HFFc6 (cell line): ENCODE data around the gene DUOXA2. TPM values are rescaled to one million over a fixed set of nuclear protein-coding genes. Genes with fewer than 3 reads are reported as not detected.
A peak's percentile ranks its signal among the peaks of the same experiment; 100 is the strongest.

Experiments used
- DNase-seq: peaks from one replicate; pipeline ENCODE4 v3.0.0-alpha.2; 2018
- H3K27ac Mint-ChIP-seq: 2 replicates; pipeline ENCODE4 v1.8.0; 2020; ENCODE audit warnings: mild to moderate bottlenecking, mixed read lengths
- H3K27me3 Mint-ChIP-seq: 2 replicates; pipeline ENCODE4 v1.8.0; 2021; ENCODE audit warnings: mild to moderate bottlenecking, moderate library complexity, mixed read lengths; ENCODE audit not compliant: insufficient read depth
- H3K36me3 Mint-ChIP-seq: 2 replicates; pipeline ENCODE4 v1.8.0; 2021; ENCODE audit warnings: low read depth, mixed read lengths
- H3K4me1 Mint-ChIP-seq: 2 replicates; pipeline ENCODE4 v1.8.0; 2020; ENCODE audit warnings: low read depth, mixed read lengths
- H3K4me3 Mint-ChIP-seq: 2 replicates; pipeline ENCODE4 v1.8.0; 2020; ENCODE audit warnings: mild to moderate bottlenecking, moderate library complexity, mixed read lengths
- H3K9me3 Mint-ChIP-seq: 2 replicates; pipeline ENCODE4 v1.8.0; 2020; ENCODE audit warnings: mild to moderate bottlenecking, mixed read lengths
- total RNA-seq, 6 experiments: library from RNA; stranded (reverse); fragmentation: NEBNext Ultra II Directional; extraction: Animal tissue kit (Norgen Biotek cat#: 25700); gene quantifications; 2 replicates in 1 of 6; 3 replicates in 5 of 6; pipeline ENCODE4 v1.2.3, GENCODE V29; 2021
- TF ChIP-seq, protein P1 (sequence below): fragments of 200-600 bp; sonication (generic); IDR thresholded peaks from 2 replicates; pipeline ENCODE4 v1.5.0; 2021; ENCODE audit warnings: antibody characterized with exemption, mild to moderate bottlenecking

DUOXA2 gene
- total RNA-seq, 6 experiments from 2014 or later = not detected

DNA sequence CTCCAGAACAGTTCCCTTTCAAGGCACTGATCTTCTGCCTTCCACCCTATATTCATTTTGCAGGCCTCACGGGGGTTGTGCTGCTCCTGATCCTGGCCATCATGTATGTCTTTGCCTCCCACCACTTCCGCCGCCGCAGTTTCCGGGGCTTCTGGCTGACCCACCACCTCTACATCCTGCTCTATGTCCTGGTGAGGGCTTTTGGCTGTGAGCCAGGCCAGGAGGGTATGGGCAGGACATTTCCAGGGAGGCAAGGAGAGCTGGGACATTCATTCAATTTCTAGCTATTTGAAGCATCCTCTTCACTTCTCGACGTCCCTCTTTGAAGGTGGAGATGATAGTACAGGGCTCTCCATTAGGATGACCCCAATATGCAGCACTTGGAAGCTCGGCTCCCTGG, 41.6 kb downstream of the DUOXA2 start:
- TF ChIP-seq, protein P1, sequence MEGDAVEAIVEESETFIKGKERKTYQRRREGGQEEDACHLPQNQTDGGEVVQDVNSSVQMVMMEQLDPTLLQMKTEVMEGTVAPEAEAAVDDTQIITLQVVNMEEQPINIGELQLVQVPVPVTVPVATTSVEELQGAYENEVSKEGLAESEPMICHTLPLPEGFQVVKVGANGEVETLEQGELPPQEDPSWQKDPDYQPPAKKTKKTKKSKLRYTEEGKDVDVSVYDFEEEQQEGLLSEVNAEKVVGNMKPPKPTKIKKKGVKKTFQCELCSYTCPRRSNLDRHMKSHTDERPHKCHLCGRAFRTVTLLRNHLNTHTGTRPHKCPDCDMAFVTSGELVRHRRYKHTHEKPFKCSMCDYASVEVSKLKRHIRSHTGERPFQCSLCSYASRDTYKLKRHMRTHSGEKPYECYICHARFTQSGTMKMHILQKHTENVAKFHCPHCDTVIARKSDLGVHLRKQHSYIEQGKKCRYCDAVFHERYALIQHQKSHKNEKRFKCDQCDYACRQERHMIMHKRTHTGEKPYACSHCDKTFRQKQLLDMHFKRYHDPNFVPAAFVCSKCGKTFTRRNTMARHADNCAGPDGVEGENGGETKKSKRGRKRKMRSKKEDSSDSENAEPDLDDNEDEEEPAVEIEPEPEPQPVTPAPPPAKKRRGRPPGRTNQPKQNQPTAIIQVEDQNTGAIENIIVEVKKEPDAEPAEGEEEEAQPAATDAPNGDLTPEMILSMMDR = no peak
- Mint-ChIP-seq H3K9me3 (no peaks in the 10 kb centered on the region), H3K4me1 (peaks cover 20% of the 10 kb centered on the region), H3K4me3 (no peak overlapping the region), H3K36me3 (no peaks in the 10 kb centered on the region), H3K27ac (peak overlapping the region; percentile 94; the same call in 1 of the 2 replicates), H3K27me3 (peaks cover 6% of the 10 kb centered on the region)
- no peak for DNase-seq

DNA sequence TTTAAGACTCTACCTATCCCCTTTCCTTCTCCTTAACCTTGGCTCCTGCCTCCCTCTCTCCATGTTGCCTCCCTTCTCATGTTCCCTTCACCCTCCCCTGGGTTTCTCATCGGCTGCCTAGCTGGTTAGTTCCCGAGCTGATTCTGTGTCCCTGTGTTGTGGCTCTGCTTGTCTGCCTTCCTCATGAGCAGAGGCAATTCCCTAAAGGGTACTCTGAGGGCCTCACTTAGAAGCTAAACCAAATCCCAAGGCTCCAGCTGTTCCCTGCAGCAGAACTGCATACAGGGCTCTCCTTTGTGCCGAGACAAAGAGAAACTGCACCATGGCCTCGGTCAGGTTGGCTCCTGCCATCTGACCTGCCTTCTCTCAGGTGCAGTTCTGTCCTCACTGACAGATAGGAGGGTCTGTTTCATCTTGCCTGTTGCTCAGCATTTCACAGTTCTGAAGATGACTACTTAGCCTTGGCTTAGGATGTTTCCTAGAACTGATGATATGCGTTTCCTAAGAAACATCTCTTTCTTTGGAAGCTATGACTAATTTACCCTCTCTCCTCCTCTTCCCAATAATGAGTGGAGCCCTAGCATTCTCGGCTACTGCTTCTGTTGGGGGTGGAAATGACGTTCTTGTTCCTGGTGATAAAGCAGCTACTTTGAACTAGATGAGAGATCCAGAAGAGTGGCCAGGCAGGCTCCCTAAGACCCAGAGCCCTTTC, 42.8 kb downstream of the DUOXA2 start:
- TF ChIP-seq, protein P1 = no peak
- Mint-ChIP-seq H3K36me3 (no peaks in the 10 kb centered on the region), H3K27ac (peak overlapping the region; percentile 94), H3K4me3 (peak overlapping the region; percentile 17), H3K27me3 (peaks cover 6% of the 10 kb centered on the region), H3K9me3 (no peaks in the 10 kb centered on the region), H3K4me1 (peaks cover 21% of the 10 kb centered on the region)
- peak; percentile 83 for DNase-seq

DNA sequence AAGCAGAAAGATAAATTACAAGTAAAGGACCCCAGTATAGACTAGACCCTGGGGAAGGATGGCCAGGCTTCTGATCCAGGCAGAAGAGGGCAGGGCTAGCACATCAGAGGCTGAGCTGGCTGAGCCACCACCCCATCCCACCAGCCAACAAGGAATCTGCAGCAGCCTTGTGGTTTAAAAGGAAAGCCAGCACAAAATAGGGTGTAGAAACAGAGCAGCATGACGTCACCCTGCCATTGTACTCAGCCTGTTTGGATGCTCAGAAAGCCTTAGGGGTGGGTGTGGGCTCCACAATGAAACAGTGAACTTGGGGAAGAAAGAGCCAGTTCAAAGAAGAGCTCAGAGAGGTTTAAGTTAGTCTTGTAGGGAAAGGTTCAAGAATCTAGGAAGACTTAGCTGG, 43.8 kb downstream of the DUOXA2 start:
- Mint-ChIP-seq H3K4me3 (no peak overlapping the region), H3K9me3 (no peaks in the 10 kb centered on the region), H3K27me3 (peaks cover 6% of the 10 kb centered on the region), H3K4me1 (peaks cover 31% of the 10 kb centered on the region), H3K36me3 (no peaks in the 10 kb centered on the region), H3K27ac (peak overlapping the region; percentile 94)
- TF ChIP-seq, protein P1 = no peak
- peak; percentile 64 for DNase-seq

DNA sequence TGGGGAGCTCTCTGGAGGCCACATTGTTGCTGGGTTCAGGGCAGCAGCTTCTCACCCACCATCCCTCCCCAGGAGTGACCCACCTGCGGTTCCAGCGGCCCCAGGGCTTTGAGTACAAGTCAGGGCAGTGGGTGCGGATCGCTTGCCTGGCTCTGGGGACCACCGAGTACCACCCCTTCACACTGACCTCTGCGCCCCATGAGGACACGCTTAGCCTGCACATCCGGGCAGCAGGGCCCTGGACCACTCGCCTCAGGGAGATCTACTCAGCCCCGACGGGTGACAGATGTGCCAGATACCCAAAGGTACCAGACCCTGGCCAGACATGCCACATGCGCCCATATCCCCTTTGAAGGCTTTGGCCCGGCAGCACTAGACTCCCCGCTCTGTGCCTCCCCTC, 47.5 kb downstream of the DUOXA2 start:
- TF ChIP-seq, protein P1 = no peak
- DNase-seq = no peak
- H3K36me3 Mint-ChIP-seq = no peaks in the 10 kb centered on the region
- no peaks in the 10 kb centered on the region for H3K9me3 Mint-ChIP-seq
- H3K4me1 Mint-ChIP-seq = peaks cover 44% of the 10 kb centered on the region
- H3K27me3 Mint-ChIP-seq = peaks cover 3% of the 10 kb centered on the region
- no peak overlapping the region for H3K4me3 Mint-ChIP-seq
- no peak overlapping the region for H3K27ac Mint-ChIP-seq

DNA sequence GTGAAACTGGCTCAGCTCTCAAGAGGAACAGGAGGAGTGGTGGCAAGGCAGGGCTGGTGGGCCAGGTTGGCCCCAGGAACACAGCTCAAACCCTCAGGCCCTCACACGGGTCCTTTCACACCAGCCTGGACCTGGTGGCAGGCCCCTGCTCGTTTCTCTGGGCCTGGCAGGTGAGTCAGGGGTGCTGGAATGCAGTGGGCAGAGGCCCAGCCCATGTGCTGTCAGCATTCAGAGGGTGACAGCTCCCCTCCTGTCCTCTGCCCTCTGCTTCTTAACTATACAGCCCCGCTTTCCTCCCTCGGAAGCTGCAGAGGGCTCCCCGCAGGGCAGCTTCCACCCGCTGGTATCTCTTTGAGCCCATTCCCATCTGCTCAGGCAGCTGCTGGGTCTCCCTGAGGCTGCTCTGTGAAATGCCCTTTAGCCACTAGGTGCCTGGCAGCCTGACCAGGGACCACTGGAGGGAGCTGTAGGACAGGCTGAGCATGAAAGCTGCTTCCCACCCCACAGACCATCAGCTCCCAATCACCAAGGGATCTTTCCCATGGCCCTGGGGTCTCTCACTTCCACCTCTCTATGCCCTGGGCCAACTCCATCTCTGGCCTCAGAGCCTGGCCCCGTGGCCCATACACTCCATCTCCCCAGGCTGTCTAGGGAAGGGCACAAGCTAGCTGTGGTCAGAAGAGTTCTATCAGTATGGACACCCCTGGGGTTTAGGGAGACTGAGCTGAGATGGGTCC, 48.8 kb downstream of the DUOXA2 start:
- H3K4me3 Mint-ChIP-seq = 0 out of 2 replicates have a peak overlapping the region, but pooled peaks have one; percentile 9
- H3K27me3 Mint-ChIP-seq = no peaks in the 10 kb centered on the region; the same call in none of the 2 replicates
- H3K36me3 Mint-ChIP-seq = no peaks in the 10 kb centered on the region
- DNase-seq = peak; percentile 78
- no peaks in the 10 kb centered on the region for H3K9me3 Mint-ChIP-seq
- TF ChIP-seq, protein P1 = peak; percentile 92
- H3K27ac Mint-ChIP-seq = peak overlapping the region; percentile 75
- peaks cover 31% of the 10 kb centered on the region for H3K4me1 Mint-ChIP-seq
